HCT116 (cell line): ENCODE measurements around the gene TJP2. TPM values are rescaled to one million over a fixed set of nuclear protein-coding genes. Genes with fewer than 3 reads are reported as not detected.

Experiments used
- ATAC-seq: fragments of 200-7000 bp; cut with Tn5 transposase; 2 replicates; pipeline ENCODE4 v1.9.1; 2020; ENCODE audit warnings: mild to moderate bottlenecking, moderate library complexity
- BruUV-seq: library from RNA; stranded (reverse); fragments of 400-500 nt; replicated peaks from 2 replicates; lab custom pipeline; 2021; lab: Mats Ljungman, UMichigan
- CTCF ChIA-PET: fragments of 300-600 bp; sonication (Branson Sonifier 250); formaldehyde crosslinking; loops from one replicate; lab custom pipeline; 2021; ENCODE audit warnings: antibody characterized with exemption; lab: Charles Lee
- POLR2A ChIA-PET: fragments of 300-600, 350-600 bp; sonication (Branson Sonifier 250); formaldehyde crosslinking; loops from one replicate; lab custom pipeline; 2021; ENCODE audit warnings: antibody characterized with exemption; lab: Charles Lee
- RAD21 ChIA-PET, 2 experiments: fragments of 300-600 bp; sonication (Branson Sonifier 250); formaldehyde crosslinking; loops; one replicate each; lab custom pipeline; 2023; ENCODE audit warnings: low total read pairs in 2 of 2; ENCODE audit not compliant: uncharacterized antibody in 2 of 2, unreplicated experiment in 2 of 2, low non-redundant PET in 1 of 2; lab: Charles Lee
- DNase-seq: peaks from one replicate; pipeline ENCODE4 v3.0.0-alpha.2; 2010; ENCODE audit warnings: low read depth, low spot score
- H2AFZ ChIP-seq: fragments of 200-600 bp; shearing (Covaris generic), sonication (generic); 2 replicates; pipeline ENCODE4 v1.6.1; 2017; ENCODE audit warnings: low read depth, mixed run types, mixed read lengths, antibody characterized with exemption, low read length; ENCODE audit not compliant: poor library complexity, severe bottlenecking
- H3K27ac ChIP-seq: 2 replicates; pipeline ENCODE4 v1.5.1; 2012; ENCODE audit warnings: low read depth, low read length
- H3K27me3 ChIP-seq: fragments of 200-600 bp; sonication (generic); 2 replicates; pipeline ENCODE4 v1.6.1; 2016; ENCODE audit warnings: mixed run types, low read length, mixed read lengths; ENCODE audit not compliant: insufficient read depth
- H3K36me3 ChIP-seq, 2 experiments: fragments of 200-500 bp in 1 of 2; fragments of 200-600 bp in 1 of 2; sonication (Bioruptor generic) in 1 of 2; sonication (generic) in 1 of 2; 2 replicates each; pipeline versions ENCODE4 v1.5.1 to v1.6.1; 2014 to 2016; ENCODE audit warnings: low read length in 2 of 2, inconsistent platforms in 1 of 2, mixed read lengths in 1 of 2, mixed run types in 1 of 2; ENCODE audit not compliant: insufficient read depth in 2 of 2, control insufficient read depth in 1 of 2
- H3K4me1 ChIP-seq, 2 experiments: fragments of 200-600 bp in 1 of 2; sonication (generic) in 1 of 2; 2 replicates each; pipeline versions ENCODE4 v1.5.1 to v1.6.1; 2012 to 2017; ENCODE audit warnings: low read length in 2 of 2, inconsistent platforms in 1 of 2, mild to moderate bottlenecking in 1 of 2, mixed read lengths in 1 of 2, mixed run types in 1 of 2, moderate library complexity in 1 of 2; ENCODE audit not compliant: insufficient read depth in 2 of 2, control insufficient read depth in 1 of 2
- H3K4me2 ChIP-seq: fragments of 200-600 bp; sonication (generic); 2 replicates; pipeline ENCODE4 v1.6.1; 2017; ENCODE audit warnings: mixed run types, low read length, mixed read lengths
- H3K4me3 ChIP-seq, 2 experiments: fragments of 200-600 bp in 1 of 2; sonication (generic) in 1 of 2; replicated peaks in 1 of 2; 2 replicates each; pipeline ENCODE4 v1.5.1; 2011 to 2016; ENCODE audit warnings: low read length in 2 of 2, control low read depth in 1 of 2, low read depth in 1 of 2, mild to moderate bottlenecking in 1 of 2, mixed read lengths in 1 of 2, mixed run types in 1 of 2
- H3K79me2 ChIP-seq: fragments of 200-600 bp; sonication (generic); 2 replicates; pipeline ENCODE4 v1.6.1; 2017; ENCODE audit warnings: mild to moderate bottlenecking, mixed run types, low read length, moderate library complexity, mixed read lengths; ENCODE audit not compliant: insufficient read depth
- H3K9ac ChIP-seq: fragments of 200-600 bp; sonication (generic); 2 replicates; pipeline ENCODE4 v1.6.1; 2016; ENCODE audit warnings: low read length, mixed read lengths
- H3K9me2 ChIP-seq: fragments of 200-600 bp; sonication (generic), shearing (Covaris generic); 2 replicates; pipeline ENCODE4 v1.6.1; 2017; ENCODE audit warnings: mixed run types, mild to moderate bottlenecking, moderate library complexity; ENCODE audit not compliant: insufficient read depth
- H3K9me3 ChIP-seq, 2 experiments: fragments of 200-500 bp in 1 of 2; fragments of 200-600 bp in 1 of 2; sonication (Bioruptor generic) in 1 of 2; sonication (generic) in 1 of 2; 2 replicates each; pipeline ENCODE4 v1.6.1; 2014 to 2017; ENCODE audit warnings: low read length in 2 of 2, mixed read lengths in 2 of 2, inconsistent platforms in 1 of 2, low read depth in 1 of 2, mild to moderate bottlenecking in 1 of 2, mixed run types in 1 of 2, moderate library complexity in 1 of 2; ENCODE audit not compliant: control insufficient read depth in 1 of 2, insufficient read depth in 1 of 2
- H4K20me1 ChIP-seq: fragments of 200-600 bp; sonication (generic), shearing (Covaris generic); 2 replicates; pipeline ENCODE4 v1.6.1; 2017; ENCODE audit warnings: mixed run types, mild to moderate bottlenecking, moderate library complexity; ENCODE audit not compliant: insufficient read depth
- EZH2 ChIP-seq: fragments of 200-600 bp; sonication (generic); IDR thresholded peaks from 2 replicates; pipeline ENCODE4 v1.6.1; 2017; ENCODE audit warnings: antibody characterized with exemption, mixed run types
- EZH2phosphoT487 ChIP-seq: fragments of 200-600 bp; IDR thresholded peaks from 2 replicates; pipeline ENCODE4 v1.6.1; 2018; ENCODE audit warnings: antibody characterized with exemption, borderline replicate concordance
- FOSL1 ChIP-seq: IDR thresholded peaks from 2 replicates; pipeline ENCODE4 v1.6.1; 2012; ENCODE audit warnings: low read depth
- JUND ChIP-seq: IDR thresholded peaks from 2 replicates; pipeline ENCODE4 v1.6.1; 2012
- POLR2AphosphoS5 ChIP-seq: IDR thresholded peaks from 2 replicates; pipeline ENCODE4 v1.6.1; 2011; ENCODE audit warnings: mild to moderate bottlenecking, low read depth, low read length, moderate library complexity
- RAD21 ChIP-seq: IDR thresholded peaks from 2 replicates; pipeline ENCODE4 v1.6.1; 2012; ENCODE audit warnings: low read depth, mild to moderate bottlenecking
- TCF7L2 ChIP-seq: IDR thresholded peaks from 2 replicates; pipeline ENCODE4 v1.7.0; 2011; ENCODE audit warnings: borderline replicate concordance, inconsistent platforms; ENCODE audit not compliant: insufficient read depth, insufficient read length; ENCODE audit errors: extremely low read depth
- YY1 ChIP-seq: IDR thresholded peaks from 2 replicates; pipeline ENCODE4 v1.6.1; 2011; ENCODE audit warnings: low read length, low read depth, moderate library complexity, mild to moderate bottlenecking; ENCODE audit not compliant: insufficient replicate concordance; ENCODE audit errors: extremely low read depth
- ZNF274 ChIP-seq: fragments of 200-500 bp; sonication (Bioruptor generic); IDR thresholded peaks from 2 replicates; pipeline ENCODE4 v1.6.1; 2014; ENCODE audit warnings: mild to moderate bottlenecking, low read depth, low read length, inconsistent platforms
- intact Hi-C: fragments of 100-400 bp; cut with micrococcal nuclease; formaldehyde crosslinking; loops from 2 replicates; pipeline ENCODE4 v1.10.0; 2022
- total RNA-seq: library from RNA; stranded (reverse); gene quantifications from one replicate; pipeline ENCODE4 v1.2.1, GENCODE V29; 2021; ENCODE audit not compliant: unreplicated experiment
- TF ChIP-seq, protein P1 (sequence below): IDR thresholded peaks from 2 replicates; pipeline ENCODE4 v1.6.1; 2012
- TF ChIP-seq, protein P2 (sequence below): IDR thresholded peaks from 2 replicates; pipeline ENCODE4 v1.6.1; 2012; ENCODE audit warnings: low read depth

TJP2 gene
- total RNA-seq, 1 experiment from 2014 or later, result 39.7 TPM

GRCh38 chr9:69197687-69198086 is 23.6 kb downstream of the TJP2 start:
- DNase-seq, result no peak
- no peak overlapping the region for H2AFZ ChIP-seq
- peaks cover 6% of the 10 kb centered on the region; the same call in 1 of the 2 replicates for H4K20me1 ChIP-seq
- ATAC-seq, result no peak
- POLR2A ChIA-PET, result interaction anchor here (0.7 to 0.9 kb wide), 2 partner anchors 10 to 63 kb away, joined by 3 read pairs; no protein-coding TSS in a partner anchor
- intact Hi-C loops, result no loop called here
- no peak overlapping the region for H3K9ac ChIP-seq
- TF ChIP-seq RAD21 (no peak), YY1 (no peak), EZH2 (no peak), FOSL1 (no peak), POLR2AphosphoS5 (no peak), JUND (no peak), TCF7L2 (no peak), EZH2phosphoT487 (no peak), ZNF274 (no peak)
- TF ChIP-seq, protein P1, sequence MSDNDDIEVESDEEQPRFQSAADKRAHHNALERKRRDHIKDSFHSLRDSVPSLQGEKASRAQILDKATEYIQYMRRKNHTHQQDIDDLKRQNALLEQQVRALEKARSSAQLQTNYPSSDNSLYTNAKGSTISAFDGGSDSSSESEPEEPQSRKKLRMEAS, result no peak
- TF ChIP-seq, protein P2, sequence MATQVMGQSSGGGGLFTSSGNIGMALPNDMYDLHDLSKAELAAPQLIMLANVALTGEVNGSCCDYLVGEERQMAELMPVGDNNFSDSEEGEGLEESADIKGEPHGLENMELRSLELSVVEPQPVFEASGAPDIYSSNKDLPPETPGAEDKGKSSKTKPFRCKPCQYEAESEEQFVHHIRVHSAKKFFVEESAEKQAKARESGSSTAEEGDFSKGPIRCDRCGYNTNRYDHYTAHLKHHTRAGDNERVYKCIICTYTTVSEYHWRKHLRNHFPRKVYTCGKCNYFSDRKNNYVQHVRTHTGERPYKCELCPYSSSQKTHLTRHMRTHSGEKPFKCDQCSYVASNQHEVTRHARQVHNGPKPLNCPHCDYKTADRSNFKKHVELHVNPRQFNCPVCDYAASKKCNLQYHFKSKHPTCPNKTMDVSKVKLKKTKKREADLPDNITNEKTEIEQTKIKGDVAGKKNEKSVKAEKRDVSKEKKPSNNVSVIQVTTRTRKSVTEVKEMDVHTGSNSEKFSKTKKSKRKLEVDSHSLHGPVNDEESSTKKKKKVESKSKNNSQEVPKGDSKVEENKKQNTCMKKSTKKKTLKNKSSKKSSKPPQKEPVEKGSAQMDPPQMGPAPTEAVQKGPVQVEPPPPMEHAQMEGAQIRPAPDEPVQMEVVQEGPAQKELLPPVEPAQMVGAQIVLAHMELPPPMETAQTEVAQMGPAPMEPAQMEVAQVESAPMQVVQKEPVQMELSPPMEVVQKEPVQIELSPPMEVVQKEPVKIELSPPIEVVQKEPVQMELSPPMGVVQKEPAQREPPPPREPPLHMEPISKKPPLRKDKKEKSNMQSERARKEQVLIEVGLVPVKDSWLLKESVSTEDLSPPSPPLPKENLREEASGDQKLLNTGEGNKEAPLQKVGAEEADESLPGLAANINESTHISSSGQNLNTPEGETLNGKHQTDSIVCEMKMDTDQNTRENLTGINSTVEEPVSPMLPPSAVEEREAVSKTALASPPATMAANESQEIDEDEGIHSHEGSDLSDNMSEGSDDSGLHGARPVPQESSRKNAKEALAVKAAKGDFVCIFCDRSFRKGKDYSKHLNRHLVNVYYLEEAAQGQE, result no peak
- no peaks in the 10 kb centered on the region for H3K9me2 ChIP-seq
- H3K27me3 ChIP-seq, result no peaks in the 10 kb centered on the region
- CTCF ChIA-PET, result no interaction called here
- H3K9me3 ChIP-seq, result no peaks in the 10 kb centered on the region
- H3K27ac ChIP-seq, result no peak overlapping the region
- H3K79me2 ChIP-seq, result peaks cover 32% of the 10 kb centered on the region
- H3K36me3 ChIP-seq, result no peaks in the 10 kb centered on the region
- RAD21 ChIA-PET, result interaction anchor here in 1 of 2 experiments (0.6 kb wide), 1 partner anchor 144 kb away, joined by 3 read pairs; no protein-coding TSS in a partner anchor
- H3K4me1 ChIP-seq, result peaks cover 6 to 11% of the 10 kb centered on the region in 2 experiments; a peak in 3 of 4 replicates
- BruUV-seq, result no TSS peak
- no peak overlapping the region for H3K4me2 ChIP-seq
- no peak overlapping the region for H3K4me3 ChIP-seq
